ENCODE measurements around the gene ZNF175.

ZNF175 gene

GRCh38 chr19:51586799-51587198, 15.7 kb downstream of the ZNF175 start:
- Histone ChIP-seq H3K4me1 (ENCODE audit: control insufficient read depth, insufficient read depth, low read depth, low read length) (no peaks in the 10 kb centered on the region), H3K27ac (ENCODE audit: low read length, poor library complexity, severe bottlenecking) (no peak overlapping the region), H3K27me3 (ENCODE audit: control insufficient read depth in 1 of 2, insufficient read depth in 1 of 2, low read length in 2 of 2) (no peaks in the 10 kb centered on the region), H2BK5ac (ENCODE audit: low read depth, low read length, poor library complexity, severe bottlenecking) (no peak overlapping the region), H2AFZ (ENCODE audit: low read depth, low read length) (no peak overlapping the region), H3K79me1 (replicated peaks; ENCODE audit: low read length, poor library complexity, severe bottlenecking) (peaks cover 5% of the 10 kb centered on the region), H2BK12ac (ENCODE audit: low read length in 2 of 2) (no peak overlapping the region), H3K4me2 (ENCODE audit: low read length, poor library complexity, severe bottlenecking) (no peak overlapping the region), H3K9me3 (ENCODE audit: control insufficient read depth, low read length) (peaks cover 49% of the 10 kb centered on the region), H3K18ac (ENCODE audit: low read depth in 1 of 2, low read length in 2 of 2) (no peak overlapping the region), H3K4me3 (ENCODE audit: insufficient read depth in 1 of 2, low read depth in 1 of 2, low read length in 2 of 2) (peak overlapping the region in 1 of 2 experiments; percentile 32), H4K91ac (ENCODE audit: low read length) (no peak overlapping the region), H3K4ac (ENCODE audit: low read depth in 1 of 2, low read length in 2 of 2) (no peak overlapping the region), H3K9ac (ENCODE audit: low read length) (no peak overlapping the region), H2BK120ac (ENCODE audit: low read depth, low read length) (no peak overlapping the region), H4K8ac (ENCODE audit: low read length) (no peak overlapping the region), H2BK15ac (ENCODE audit: low read depth, poor library complexity, severe bottlenecking) (no peak overlapping the region), H3K14ac (ENCODE audit: low read length in 2 of 2) (no peak overlapping the region), H3K36me3 (ENCODE audit: control insufficient read depth in 1 of 2, insufficient read depth in 2 of 2, low read depth in 1 of 2, low read length in 2 of 2) (peaks cover 26 to 66% of the 10 kb centered on the region in 2 experiments), H2AK5ac (ENCODE audit: low read length, severe bottlenecking) (no peak overlapping the region), H3K23ac (ENCODE audit: low read length in 2 of 2) (no peak overlapping the region)
- DNase-seq = no peak
- 97% methylated on average over 4 of the region's 4 CpGs for whole genome bisulfite sequencing

GRCh38 chr19:51587264-51588191, 16.4 kb downstream of the ZNF175 start:
- Histone ChIP-seq H3K27me3 (ENCODE audit: control insufficient read depth in 1 of 2, insufficient read depth in 1 of 2, low read length in 2 of 2) (no peaks in the 10 kb centered on the region), H4K91ac (ENCODE audit: low read length) (no peak overlapping the region), H3K4ac (ENCODE audit: low read depth in 1 of 2, low read length in 2 of 2) (no peak overlapping the region), H3K27ac (ENCODE audit: low read length, poor library complexity, severe bottlenecking) (no peak overlapping the region), H3K18ac (ENCODE audit: low read depth in 1 of 2, low read length in 2 of 2) (no peak overlapping the region), H4K8ac (ENCODE audit: low read length) (no peak overlapping the region), H3K4me3 (ENCODE audit: insufficient read depth in 1 of 2, low read depth in 1 of 2, low read length in 2 of 2) (peak overlapping the region in 1 of 2 experiments; percentile 32), H3K23ac (ENCODE audit: low read length in 2 of 2) (no peak overlapping the region), H3K9me3 (ENCODE audit: control insufficient read depth, low read length) (peaks cover 49% of the 10 kb centered on the region), H3K4me2 (ENCODE audit: low read length, poor library complexity, severe bottlenecking) (no peak overlapping the region), H3K14ac (ENCODE audit: low read length in 2 of 2) (no peak overlapping the region), H3K79me1 (replicated peaks; ENCODE audit: low read length, poor library complexity, severe bottlenecking) (peaks cover 3% of the 10 kb centered on the region), H3K4me1 (ENCODE audit: control insufficient read depth, insufficient read depth, low read depth, low read length) (no peaks in the 10 kb centered on the region), H2AFZ (ENCODE audit: low read depth, low read length) (peak overlapping the region; percentile 23), H2BK15ac (ENCODE audit: low read depth, poor library complexity, severe bottlenecking) (no peak overlapping the region), H2BK120ac (ENCODE audit: low read depth, low read length) (no peak overlapping the region), H2BK5ac (ENCODE audit: low read depth, low read length, poor library complexity, severe bottlenecking) (no peak overlapping the region), H2BK12ac (ENCODE audit: low read length in 2 of 2) (no peak overlapping the region), H3K36me3 (ENCODE audit: control insufficient read depth in 1 of 2, insufficient read depth in 2 of 2, low read depth in 1 of 2, low read length in 2 of 2) (peaks cover 22 to 60% of the 10 kb centered on the region in 2 experiments), H2AK5ac (ENCODE audit: low read length, severe bottlenecking) (no peak overlapping the region), H3K9ac (ENCODE audit: low read length) (no peak overlapping the region)
- 96% methylated on average over 9 of the region's 9 CpGs for WGBS
- no peak for DNase-seq

- Histone ChIP-seq H3K4me1 (ENCODE audit: control insufficient read depth, insufficient read depth, low read depth, low read length) (peaks cover 8% of the 10 kb centered on the region), H3K18ac (ENCODE audit: low read depth in 1 of 2, low read length in 2 of 2) (no peak overlapping the region), H3K14ac (ENCODE audit: low read length in 2 of 2) (no peak overlapping the region), H2AK5ac (ENCODE audit: low read length, severe bottlenecking) (no peak overlapping the region), H2BK12ac (ENCODE audit: low read length in 2 of 2) (no peak overlapping the region), H3K79me1 (replicated peaks; ENCODE audit: low read length, poor library complexity, severe bottlenecking) (peaks cover 4% of the 10 kb centered on the region), H3K23ac (ENCODE audit: low read length in 2 of 2) (no peak overlapping the region), H3K4ac (ENCODE audit: low read depth in 1 of 2, low read length in 2 of 2) (no peak overlapping the region), H2AFZ (ENCODE audit: low read depth, low read length) (no peak overlapping the region), H3K36me3 (ENCODE audit: control insufficient read depth in 1 of 2, insufficient read depth in 2 of 2, low read depth in 1 of 2, low read length in 2 of 2) (peaks cover 18 to 41% of the 10 kb centered on the region in 2 experiments), H4K91ac (ENCODE audit: low read length) (no peak overlapping the region), H3K27me3 (ENCODE audit: control insufficient read depth in 1 of 2, insufficient read depth in 1 of 2, low read length in 2 of 2) (no peaks in the 10 kb centered on the region), H2BK5ac (ENCODE audit: low read depth, low read length, poor library complexity, severe bottlenecking) (no peak overlapping the region), H3K9me3 (ENCODE audit: control insufficient read depth, low read length) (peaks cover 38% of the 10 kb centered on the region), H3K9ac (ENCODE audit: low read length) (no peak overlapping the region), H2BK120ac (ENCODE audit: low read depth, low read length) (no peak overlapping the region), H3K4me2 (ENCODE audit: low read length, poor library complexity, severe bottlenecking) (no peak overlapping the region), H3K4me3 (ENCODE audit: insufficient read depth in 1 of 2, low read depth in 1 of 2, low read length in 2 of 2) (no peak overlapping the region), H2BK15ac (ENCODE audit: low read depth, poor library complexity, severe bottlenecking) (no peak overlapping the region), H3K27ac (ENCODE audit: low read length, poor library complexity, severe bottlenecking) (no peak overlapping the region), H4K8ac (ENCODE audit: low read length) (no peak overlapping the region)
- 100% methylated on average over 2 of the region's 2 CpGs for WGBS
- DNase-seq = no peak
Observed at GRCh38 chr19:51589511-51589910, 18.4 kb downstream of the ZNF175 start.

GRCh38 chr19:51590441-51590840, 19.4 kb downstream of the ZNF175 start:
- H4K91ac ChIP-seq (ENCODE audit: low read length) = no peak overlapping the region
- no peak overlapping the region for H3K4me2 ChIP-seq (ENCODE audit: low read length, poor library complexity, severe bottlenecking)
- no peak overlapping the region for H3K9ac ChIP-seq (ENCODE audit: low read length)
- H3K14ac ChIP-seq (ENCODE audit: low read length in 2 of 2) = no peak overlapping the region
- peaks cover 6% of the 10 kb centered on the region for H3K79me1 ChIP-seq (replicated peaks; ENCODE audit: low read length, poor library complexity, severe bottlenecking)
- peaks cover 15% of the 10 kb centered on the region for H3K4me1 ChIP-seq (ENCODE audit: control insufficient read depth, insufficient read depth, low read depth, low read length)
- H2AK5ac ChIP-seq (ENCODE audit: low read length, severe bottlenecking) = no peak overlapping the region
- H3K27ac ChIP-seq (ENCODE audit: low read length, poor library complexity, severe bottlenecking) = no peak overlapping the region
- H3K4ac ChIP-seq (ENCODE audit: low read depth in 1 of 2, low read length in 2 of 2) = no peak overlapping the region
- 86% methylated on average over 3 of the region's 3 CpGs for WGBS
- H3K23ac ChIP-seq (ENCODE audit: low read length in 2 of 2) = no peak overlapping the region
- DNase-seq = no peak
- H2BK12ac ChIP-seq (ENCODE audit: low read length in 2 of 2) = no peak overlapping the region
- no peak overlapping the region for H3K18ac ChIP-seq (ENCODE audit: low read depth in 1 of 2, low read length in 2 of 2)
- no peak overlapping the region for H2BK120ac ChIP-seq (ENCODE audit: low read depth, low read length)
- H2BK5ac ChIP-seq (ENCODE audit: low read depth, low read length, poor library complexity, severe bottlenecking) = no peak overlapping the region
- no peak overlapping the region for H3K4me3 ChIP-seq (ENCODE audit: insufficient read depth in 1 of 2, low read depth in 1 of 2, low read length in 2 of 2)
- H2AFZ ChIP-seq (ENCODE audit: low read depth, low read length) = no peak overlapping the region
- H4K8ac ChIP-seq (ENCODE audit: low read length) = no peak overlapping the region
- peaks cover 30% of the 10 kb centered on the region for H3K9me3 ChIP-seq (ENCODE audit: control insufficient read depth, low read length)
- no peaks in the 10 kb centered on the region for H3K27me3 ChIP-seq (ENCODE audit: control insufficient read depth in 1 of 2, insufficient read depth in 1 of 2, low read length in 2 of 2)
- no peak overlapping the region for H2BK15ac ChIP-seq (ENCODE audit: low read depth, poor library complexity, severe bottlenecking)
- peaks cover 18 to 32% of the 10 kb centered on the region in 2 experiments for H3K36me3 ChIP-seq (ENCODE audit: control insufficient read depth in 1 of 2, insufficient read depth in 2 of 2, low read depth in 1 of 2, low read length in 2 of 2)
